Liver (tissue), 3 donors: ENCODE measurements around the gene MYO16.

Experiments used
- CTCF ChIP-seq: fragments of 150-350 bp; IDR thresholded peaks from 2 replicates; pipeline ENCODE4 v1.5.1; 2017; ENCODE audit warnings: improper control_type of control experiment, low read depth, low read length; ENCODE audit not compliant: missing input control
- EGR1 ChIP-seq, 2 donors: IDR thresholded peaks; 2 replicates each; pipeline ENCODE4 v1.6.1; 2016 to 2018; ENCODE audit warnings: antibody characterized with exemption in 2 of 2, low read depth in 2 of 2
- SP1 ChIP-seq: IDR thresholded peaks from 2 replicates; pipeline ENCODE4 v1.6.1; 2018; ENCODE audit warnings: antibody characterized with exemption, mild to moderate bottlenecking
- TAF1 ChIP-seq: conservative IDR thresholded peaks from 2 replicates; pipeline ENCODE4 v1.6.1; 2016; ENCODE audit warnings: antibody characterized with exemption, mild to moderate bottlenecking
- YY1 ChIP-seq: IDR thresholded peaks from 2 replicates; pipeline ENCODE4 v1.6.1; 2016; ENCODE audit warnings: antibody characterized with exemption, mild to moderate bottlenecking
- TF ChIP-seq, protein P1 (sequence below): IDR thresholded peaks from 2 replicates; pipeline ENCODE4 v1.6.1; 2016; ENCODE audit warnings: antibody characterized with exemption
- TF ChIP-seq, protein P2 (sequence below): IDR thresholded peaks from 2 replicates; pipeline ENCODE4 v1.6.1; 2016; ENCODE audit warnings: antibody characterized with exemption
- TF ChIP-seq, protein P3 (sequence below): IDR thresholded peaks from 2 replicates; pipeline ENCODE4 v1.6.1; 2016; ENCODE audit warnings: antibody characterized with exemption
- donor health status: healthy.
- donor health status: healthy.

- no peak for TF ChIP-seq CTCF
- TF ChIP-seq, protein P1, sequence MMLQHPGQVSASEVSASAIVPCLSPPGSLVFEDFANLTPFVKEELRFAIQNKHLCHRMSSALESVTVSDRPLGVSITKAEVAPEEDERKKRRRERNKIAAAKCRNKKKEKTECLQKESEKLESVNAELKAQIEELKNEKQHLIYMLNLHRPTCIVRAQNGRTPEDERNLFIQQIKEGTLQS, result no peak
- TF ChIP-seq, protein P2, sequence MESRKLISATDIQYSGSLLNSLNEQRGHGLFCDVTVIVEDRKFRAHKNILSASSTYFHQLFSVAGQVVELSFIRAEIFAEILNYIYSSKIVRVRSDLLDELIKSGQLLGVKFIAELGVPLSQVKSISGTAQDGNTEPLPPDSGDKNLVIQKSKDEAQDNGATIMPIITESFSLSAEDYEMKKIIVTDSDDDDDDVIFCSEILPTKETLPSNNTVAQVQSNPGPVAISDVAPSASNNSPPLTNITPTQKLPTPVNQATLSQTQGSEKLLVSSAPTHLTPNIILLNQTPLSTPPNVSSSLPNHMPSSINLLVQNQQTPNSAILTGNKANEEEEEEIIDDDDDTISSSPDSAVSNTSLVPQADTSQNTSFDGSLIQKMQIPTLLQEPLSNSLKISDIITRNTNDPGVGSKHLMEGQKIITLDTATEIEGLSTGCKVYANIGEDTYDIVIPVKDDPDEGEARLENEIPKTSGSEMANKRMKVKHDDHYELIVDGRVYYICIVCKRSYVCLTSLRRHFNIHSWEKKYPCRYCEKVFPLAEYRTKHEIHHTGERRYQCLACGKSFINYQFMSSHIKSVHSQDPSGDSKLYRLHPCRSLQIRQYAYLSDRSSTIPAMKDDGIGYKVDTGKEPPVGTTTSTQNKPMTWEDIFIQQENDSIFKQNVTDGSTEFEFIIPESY, result no peak
- TF ChIP-seq SP1, result no peak
- TF ChIP-seq, protein P3, sequence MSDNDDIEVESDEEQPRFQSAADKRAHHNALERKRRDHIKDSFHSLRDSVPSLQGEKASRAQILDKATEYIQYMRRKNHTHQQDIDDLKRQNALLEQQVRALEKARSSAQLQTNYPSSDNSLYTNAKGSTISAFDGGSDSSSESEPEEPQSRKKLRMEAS, result no peak
- no peak for TF ChIP-seq EGR1 (IDR thresholded peaks at IDR 0.05; ENCODE audit: low read depth in 2 of 2)
- no peak for TF ChIP-seq TAF1
- no peak for TF ChIP-seq YY1
Measured at GRCh38 chr13:108985166-108985565, 355.8 kb downstream of the MYO16 start.
